Measurements from ENCODE around the gene ASTN1.
A peak's percentile ranks its signal among the peaks of the same experiment; 100 is the strongest.

Gene ASTN1

GRCh38 chr1:176843352-176844297, 320.9 kb downstream of the ASTN1 start:
- H3K4me1 ChIP-seq (ENCODE audit: insufficient read depth, insufficient read length): no peaks in the 10 kb centered on the region
- no peaks in the 10 kb centered on the region for H3K36me3 ChIP-seq (ENCODE audit: insufficient read depth, insufficient read length, low read length)
- DNase-seq (ENCODE audit: low read depth, low spot score): peak; percentile 54
- no peaks in the 10 kb centered on the region for H3K27me3 ChIP-seq (ENCODE audit: insufficient read depth, insufficient read length)
- H3K9ac ChIP-seq (ENCODE audit: insufficient read length, low read depth): no peak overlapping the region
- no peak for TF ChIP-seq YY1 (IDR thresholded peaks at IDR 0.05; ENCODE audit: insufficient read depth, insufficient read length)
- no peak for TF ChIP-seq ZNF274 (IDR thresholded peaks at IDR 0.05; ENCODE audit: low read depth, low read length)
- no peak for TF ChIP-seq SUZ12 (IDR thresholded peaks at IDR 0.05; ENCODE audit: extremely low read depth, insufficient read depth, insufficient read length)
- no peaks in the 10 kb centered on the region for H3K9me3 ChIP-seq (ENCODE audit: insufficient read depth, low read length)
- H3K4me3 ChIP-seq (ENCODE audit: insufficient read length, low read depth): no peak overlapping the region

- Histone ChIP-seq H3K4me1 (ENCODE audit: insufficient read depth, insufficient read length) (no peaks in the 10 kb centered on the region), H3K9ac (ENCODE audit: insufficient read length, low read depth) (no peak overlapping the region), H3K27me3 (ENCODE audit: insufficient read depth, insufficient read length) (no peaks in the 10 kb centered on the region), H3K9me3 (ENCODE audit: insufficient read depth, low read length) (no peaks in the 10 kb centered on the region), H3K36me3 (ENCODE audit: insufficient read depth, insufficient read length, low read length) (no peaks in the 10 kb centered on the region), H3K4me3 (ENCODE audit: insufficient read length, low read depth) (no peak overlapping the region)
- DNase-seq (ENCODE audit: low read depth, low spot score): no peak
- TF ChIP-seq ZNF274 (IDR thresholded peaks at IDR 0.05; ENCODE audit: low read depth, low read length): no peak
- no peak for TF ChIP-seq YY1 (IDR thresholded peaks at IDR 0.05; ENCODE audit: insufficient read depth, insufficient read length)
- TF ChIP-seq SUZ12 (IDR thresholded peaks at IDR 0.05; ENCODE audit: extremely low read depth, insufficient read depth, insufficient read length): no peak
Measured at GRCh38 chr1:176841238-176841637, 323.3 kb downstream of the ASTN1 start.

- H3K9me3 ChIP-seq (ENCODE audit: insufficient read depth, low read length): no peaks in the 10 kb centered on the region
- H3K9ac ChIP-seq (ENCODE audit: insufficient read length, low read depth): no peak overlapping the region
- H3K27me3 ChIP-seq (ENCODE audit: insufficient read depth, insufficient read length): no peaks in the 10 kb centered on the region
- no peak overlapping the region for H3K4me3 ChIP-seq (ENCODE audit: insufficient read length, low read depth)
- DNase-seq (ENCODE audit: low read depth, low spot score): no peak
- TF ChIP-seq YY1 (IDR thresholded peaks at IDR 0.05; ENCODE audit: insufficient read depth, insufficient read length) (no peak), ZNF274 (IDR thresholded peaks at IDR 0.05; ENCODE audit: low read depth, low read length) (no peak), SUZ12 (IDR thresholded peaks at IDR 0.05; ENCODE audit: extremely low read depth, insufficient read depth, insufficient read length) (no peak)
- no peaks in the 10 kb centered on the region for H3K36me3 ChIP-seq (ENCODE audit: insufficient read depth, insufficient read length, low read length)
- no peaks in the 10 kb centered on the region for H3K4me1 ChIP-seq (ENCODE audit: insufficient read depth, insufficient read length)
Measured at GRCh38 chr1:176839216-176839615, 325.3 kb downstream of the ASTN1 start.

GRCh38 chr1:176838276-176838995, 326.1 kb downstream of the ASTN1 start:
- no peaks in the 10 kb centered on the region for H3K36me3 ChIP-seq (ENCODE audit: insufficient read depth, insufficient read length, low read length)
- H3K9ac ChIP-seq (ENCODE audit: insufficient read length, low read depth): no peak overlapping the region
- no peaks in the 10 kb centered on the region for H3K27me3 ChIP-seq (ENCODE audit: insufficient read depth, insufficient read length)
- H3K9me3 ChIP-seq (ENCODE audit: insufficient read depth, low read length): no peaks in the 10 kb centered on the region
- no peak overlapping the region for H3K4me3 ChIP-seq (ENCODE audit: insufficient read length, low read depth)
- DNase-seq (ENCODE audit: low read depth, low spot score): no peak
- no peak for TF ChIP-seq ZNF274 (IDR thresholded peaks at IDR 0.05; ENCODE audit: low read depth, low read length)
- H3K4me1 ChIP-seq (ENCODE audit: insufficient read depth, insufficient read length): no peaks in the 10 kb centered on the region

- TF ChIP-seq YY1 (IDR thresholded peaks at IDR 0.05; ENCODE audit: insufficient read depth, insufficient read length): no peak
Measured at GRCh38 chr1:176837708-176838107, 326.8 kb downstream of the ASTN1 start.

GRCh38 chr1:176831150-176831549, 333.4 kb downstream of the ASTN1 start:
- Histone ChIP-seq H3K4me1 (ENCODE audit: insufficient read depth, insufficient read length) (no peaks in the 10 kb centered on the region), H3K9ac (ENCODE audit: insufficient read length, low read depth) (no peak overlapping the region), H3K9me3 (ENCODE audit: insufficient read depth, low read length) (no peaks in the 10 kb centered on the region), H3K36me3 (ENCODE audit: insufficient read depth, insufficient read length, low read length) (no peaks in the 10 kb centered on the region), H3K4me3 (ENCODE audit: insufficient read length, low read depth) (no peak overlapping the region), H3K27me3 (ENCODE audit: insufficient read depth, insufficient read length) (no peaks in the 10 kb centered on the region)
- DNase-seq (ENCODE audit: low read depth, low spot score): no peak
- TF ChIP-seq SUZ12 (IDR thresholded peaks at IDR 0.05; ENCODE audit: extremely low read depth, insufficient read depth, insufficient read length): no peak
- no peak for TF ChIP-seq ZNF274 (IDR thresholded peaks at IDR 0.05; ENCODE audit: low read depth, low read length)
- no peak for TF ChIP-seq YY1 (IDR thresholded peaks at IDR 0.05; ENCODE audit: insufficient read depth, insufficient read length)

More at GRCh38 chr1:176837708-176838107, 326.8 kb downstream of the ASTN1 start:
- no peaks in the 10 kb centered on the region for H3K9me3 ChIP-seq (ENCODE audit: insufficient read depth, low read length)
- no peak overlapping the region for H3K9ac ChIP-seq (ENCODE audit: insufficient read length, low read depth)
- no peaks in the 10 kb centered on the region for H3K27me3 ChIP-seq (ENCODE audit: insufficient read depth, insufficient read length)
- H3K36me3 ChIP-seq (ENCODE audit: insufficient read depth, insufficient read length, low read length): no peaks in the 10 kb centered on the region
- no peak for DNase-seq (ENCODE audit: low read depth, low spot score)
- H3K4me1 ChIP-seq (ENCODE audit: insufficient read depth, insufficient read length): no peaks in the 10 kb centered on the region
- H3K4me3 ChIP-seq (ENCODE audit: insufficient read length, low read depth): no peak overlapping the region

GRCh38 chr1:176829261-176829660, 335.3 kb downstream of the ASTN1 start:
- H3K27me3 ChIP-seq (ENCODE audit: insufficient read depth, insufficient read length): no peaks in the 10 kb centered on the region

More at GRCh38 chr1:176829261-176829660, 335.3 kb downstream of the ASTN1 start:
- DNase-seq (ENCODE audit: low read depth, low spot score): no peak
- H3K9ac ChIP-seq (ENCODE audit: insufficient read length, low read depth): no peak overlapping the region
- H3K36me3 ChIP-seq (ENCODE audit: insufficient read depth, insufficient read length, low read length): no peaks in the 10 kb centered on the region
- H3K4me1 ChIP-seq (ENCODE audit: insufficient read depth, insufficient read length): no peaks in the 10 kb centered on the region
- H3K9me3 ChIP-seq (ENCODE audit: insufficient read depth, low read length): no peaks in the 10 kb centered on the region
- TF ChIP-seq SUZ12 (IDR thresholded peaks at IDR 0.05; ENCODE audit: extremely low read depth, insufficient read depth, insufficient read length) (no peak), ZNF274 (IDR thresholded peaks at IDR 0.05; ENCODE audit: low read depth, low read length) (no peak), YY1 (IDR thresholded peaks at IDR 0.05; ENCODE audit: insufficient read depth, insufficient read length) (no peak)
- no peak overlapping the region for H3K4me3 ChIP-seq (ENCODE audit: insufficient read length, low read depth)

All from NT2/D1 (cell line).